A549 (cell line): Measurements from ENCODE around the gene TTC19. TPM values are rescaled to one million over a fixed set of nuclear protein-coding genes. Genes with fewer than 3 reads are reported as not detected.

ENCODE experiments used
- ATAC-seq, 2 experiments: fragments of 200-7000 bp in 1 of 2; fragments of >200 bp in 1 of 2; cut with Nextera tagmentation in 1 of 2; cut with Tn5 transposase in 1 of 2; 3 replicates each; pipeline versions ENCODE4 v1.8.0 to v1.9.1; 2018 to 2020; ENCODE audit warnings: mild to moderate bottlenecking in 1 of 2, moderate library complexity in 1 of 2
- CTCF ChIA-PET: fragments of 300-600 bp; sonication (Branson Sonifier 250); formaldehyde crosslinking; extraction: SDS; loops from one replicate; lab custom pipeline; 2021; ENCODE audit warnings: antibody characterized with exemption, inconsistent platforms; lab: Yijun Ruan, JAX
- POLR2A ChIA-PET: fragments of 350-600 bp; formaldehyde crosslinking; extraction: SDS; loops from one replicate; lab custom pipeline; 2021; ENCODE audit warnings: antibody characterized with exemption, inconsistent platforms; lab: Yijun Ruan, JAX
- DNase-seq, 2 experiments: peaks; one replicate each; pipeline versions ENCODE4 v3.0.0 to v3.0.0-alpha.2; 2011 to 2016; ENCODE audit warnings: low read depth in 1 of 2, low spot score in 1 of 2
- FAIRE-seq: peaks from 2 replicates; lab custom pipeline; 2011; peaks lifted over from hg19 to GRCh38; lab: Jason Lieb, UNC
- H3K27ac ChIP-seq, 2 experiments: fragments of >200 bp; sonication (Bioruptor Twin); formaldehyde crosslinking; 3 replicates each; pipeline ENCODE4 v1.5.1; 2016 to 2017
- H3K4me1 ChIP-seq: fragments of >200 bp; sonication (Bioruptor Twin); formaldehyde crosslinking; 3 replicates; pipeline ENCODE4 v1.6.1; 2016
- H3K4me2 ChIP-seq: fragments of >200 bp; sonication (Bioruptor Twin); formaldehyde crosslinking; 3 replicates; pipeline ENCODE4 v1.6.1; 2016
- H3K4me3 ChIP-seq: fragments of >200 bp; sonication (Bioruptor Twin); formaldehyde crosslinking; 3 replicates; pipeline ENCODE4 v1.5.1; 2016
- H3K9me3 ChIP-seq: fragments of >200 bp; sonication (Bioruptor Twin); formaldehyde crosslinking; 3 replicates; pipeline ENCODE4 v1.6.1; 2016
- ATOH8 ChIP-seq: fragments of 250-450 bp; sonication (Bioruptor Pico); IDR thresholded peaks from 2 replicates; pipeline ENCODE4 v1.5.0; 2020; ENCODE audit warnings: low read depth, mild to moderate bottlenecking, moderate library complexity
- BHLHE40 ChIP-seq: IDR thresholded peaks from 2 replicates; pipeline ENCODE4 v1.6.1; 2012; ENCODE audit warnings: low read depth, low read length, inconsistent platforms
- CHD4 ChIP-seq: fragments of 200-600 bp; sonication (generic); IDR thresholded peaks from 2 replicates; pipeline ENCODE4 v1.6.1; 2016; ENCODE audit warnings: antibody characterized with exemption, mild to moderate bottlenecking, borderline replicate concordance
- CTCF ChIP-seq: fragments of >200 bp; sonication (Bioruptor Twin); formaldehyde crosslinking; IDR thresholded peaks from 3 replicates; pipeline ENCODE4 v1.5.1; 2016
- EP300 ChIP-seq, 2 experiments: fragments of >200 bp; sonication (Bioruptor Twin); formaldehyde crosslinking; IDR thresholded peaks; 2 replicates in 1 of 2; 3 replicates in 1 of 2; pipeline ENCODE4 v1.6.1; 2016 to 2017
- FOSL2 ChIP-seq, 2 experiments: fragments of 450-650 bp in 1 of 2; fragments of >200 bp in 1 of 2; sonication (Bioruptor Twin) in 1 of 2; formaldehyde crosslinking; IDR thresholded peaks; 2 replicates each; pipeline versions ENCODE4 v1.5.0 to v1.6.1; 2016 to 2020; ENCODE audit warnings: mild to moderate bottlenecking in 1 of 2, moderate library complexity in 1 of 2
- FOXS1 ChIP-seq: fragments of 250-450 bp; sonication (Bioruptor Pico); IDR thresholded peaks from 2 replicates; pipeline ENCODE4 v1.5.0; 2020; ENCODE audit warnings: mild to moderate bottlenecking, moderate library complexity
- HES2 ChIP-seq: fragments of >200 bp; sonication (Bioruptor Twin); formaldehyde crosslinking; IDR thresholded peaks from 2 replicates; pipeline ENCODE4 v1.6.1; 2016
- HOXA7 ChIP-seq: fragments of 250-450 bp; sonication (Bioruptor Pico); IDR thresholded peaks from 2 replicates; pipeline ENCODE4 v1.5.0; 2020; ENCODE audit warnings: mild to moderate bottlenecking, moderate library complexity
- JUN ChIP-seq, 2 experiments: fragments of >200 bp; sonication (Bioruptor Twin); formaldehyde crosslinking; IDR thresholded peaks; 2 replicates in 1 of 2; 3 replicates in 1 of 2; pipeline ENCODE4 v1.6.1; 2016 to 2017
- JUNB ChIP-seq: fragments of >200 bp; sonication (Bioruptor Twin); formaldehyde crosslinking; IDR thresholded peaks from 2 replicates; pipeline ENCODE4 v1.6.1; 2016
- KDM1A ChIP-seq: fragments of 200-600 bp; sonication (generic); IDR thresholded peaks from 2 replicates; pipeline ENCODE4 v1.6.1; 2016; ENCODE audit warnings: low read depth, mild to moderate bottlenecking
- MAFK ChIP-seq: fragments of 450-650 bp; IDR thresholded peaks from 2 replicates; pipeline ENCODE4 v1.6.1; 2014; ENCODE audit not compliant: partially characterized antibody
- MAX ChIP-seq: IDR thresholded peaks from 2 replicates; pipeline ENCODE4 v1.6.1; 2012
- MAZ ChIP-seq: fragments of 150-350 bp; IDR thresholded peaks from 2 replicates; pipeline ENCODE4 v1.6.1; 2014; ENCODE audit warnings: antibody characterized with exemption, low read depth, low read length, borderline replicate concordance
- MYC ChIP-seq: IDR thresholded peaks from 2 replicates; pipeline ENCODE4 v1.6.1; 2012; ENCODE audit warnings: mild to moderate bottlenecking, inconsistent platforms, low read length, improper control_type of control experiment, borderline replicate concordance
- NPAS2 ChIP-seq: fragments of 250-450 bp; sonication (Bioruptor Pico); IDR thresholded peaks from 2 replicates; pipeline ENCODE4 v1.8.0; 2022; ENCODE audit warnings: mild to moderate bottlenecking, moderate library complexity, borderline replicate concordance
- NR3C1 ChIP-seq: fragments of >200 bp; sonication (Bioruptor Twin); formaldehyde crosslinking; IDR thresholded peaks from 3 replicates; pipeline ENCODE4 v1.6.1; 2017
- POLR2A ChIP-seq: IDR thresholded peaks from 2 replicates; pipeline ENCODE4 v1.6.1; 2012; ENCODE audit warnings: mild to moderate bottlenecking, low read length
- RAD21 ChIP-seq, 2 experiments: fragments of >200 bp in 1 of 2; sonication (Bioruptor Twin) in 1 of 2; formaldehyde crosslinking in 1 of 2; IDR thresholded peaks in 1 of 2; conservative IDR thresholded peaks in 1 of 2; 2 replicates in 1 of 2; 3 replicates in 1 of 2; pipeline ENCODE4 v1.6.1; 2012 to 2018; ENCODE audit warnings: inconsistent platforms in 1 of 2
- REST ChIP-seq: fragments of 200-600 bp; sonication (generic); IDR thresholded peaks from 2 replicates; pipeline ENCODE4 v1.6.1; 2016; ENCODE audit warnings: antibody characterized with exemption, mild to moderate bottlenecking, moderate library complexity
- RFX5 ChIP-seq: fragments of 450-650 bp; IDR thresholded peaks from 2 replicates; pipeline ENCODE4 v1.7.1; 2014; ENCODE audit warnings: antibody characterized with exemption, mild to moderate bottlenecking, moderate library complexity
- RNF2 ChIP-seq: fragments of 200-600 bp; sonication (generic); IDR thresholded peaks from 2 replicates; pipeline ENCODE4 v1.6.1; 2016; ENCODE audit warnings: low read depth, mild to moderate bottlenecking, antibody characterized with exemption, moderate library complexity, borderline replicate concordance
- SREBF2 ChIP-seq: fragments of 450-650 bp; IDR thresholded peaks from 2 replicates; pipeline ENCODE4 v1.6.1; 2014; ENCODE audit warnings: mild to moderate bottlenecking, moderate library complexity
- TP53 ChIP-seq: fragments of 250-450 bp; sonication (Bioruptor Pico); IDR thresholded peaks from 2 replicates; pipeline ENCODE4 v1.5.0; 2021; ENCODE audit warnings: mild to moderate bottlenecking, moderate library complexity
- ZC3H11A ChIP-seq: fragments of 450-650 bp; IDR thresholded peaks from 2 replicates; pipeline ENCODE4 v1.6.1; 2014; ENCODE audit warnings: antibody characterized with exemption, mild to moderate bottlenecking
- ZSCAN20 ChIP-seq: fragments of 250-450 bp; sonication (Bioruptor Pico); IDR thresholded peaks from 2 replicates; pipeline ENCODE4 v1.8.0; 2022; ENCODE audit warnings: mild to moderate bottlenecking, moderate library complexity
- WGBS: methylation state at CpG from one replicate; pipeline ENCODE4 v1.1.6; 2017; ENCODE audit errors: missing lambda C conversion rate; 5-methylcytosine and 5-hydroxymethylcytosine counted together
- polyA plus RNA-seq, 4 experiments: library from polyadenylated mRNA; depleted of rRNA in 3 of 4; stranded (reverse); fragments of >200 nt; fragmentation: RNase III in 1 of 4; extraction: RNeasy Plus Mini Kit Qiagen cat#74134 plus additional on column Dnase treatment in 1 of 4; gene quantifications; 2 replicates in 3 of 4; 3 replicates in 1 of 4; pipeline ENCODE4 v1.2.3, GENCODE V29; 2011 to 2017

The TTC19 gene
- polyA plus RNA-seq, 2 of the 4 experiments (the other 2 are of a cell fraction), result 16.6 to 30.3 TPM

- no peaks in the 10 kb centered on the region for H3K9me3 ChIP-seq
- no peak for ATAC-seq
- no peak overlapping the region for H3K4me2 ChIP-seq
- FAIRE-seq, result no peak
- DNase-seq, result no peak
- no peak for TF ChIP-seq NR3C1
- TF ChIP-seq HES2, result no peak
- TF ChIP-seq RAD21 (conservative IDR thresholded peaks at IDR 0.05 in 1 of 2, IDR thresholded peaks at IDR 0.05 in 1 of 2), result no peak
- no peak for TF ChIP-seq BHLHE40
- TF ChIP-seq RFX5, result no peak
- no peak for TF ChIP-seq MAX
- no peak for TF ChIP-seq JUN (IDR thresholded peaks at IDR 0.05)
- TF ChIP-seq JUNB, result no peak
- TF ChIP-seq FOXS1 (CRISPR knock-in tag), result no peak
- TF ChIP-seq KDM1A, result no peak
- no peak for TF ChIP-seq NPAS2 (CRISPR knock-in tag)
- TF ChIP-seq MAZ, result no peak
- CTCF ChIA-PET, result interaction anchor here (1.5 kb wide), 1 partner anchor 16 kb away, joined by 3 read pairs; no protein-coding TSS in a partner anchor
- no peak overlapping the region for H3K4me3 ChIP-seq
- no peak overlapping the region for H3K27ac ChIP-seq
- POLR2A ChIA-PET, result interaction anchor here (1.2 kb wide), 1 partner anchor 149 kb away, joined by 3 read pairs; the partner anchor contains the start of gene NCOR1
- no peaks in the 10 kb centered on the region for H3K4me1 ChIP-seq
- 91% methylated on average over 4 of the region's 4 CpGs for WGBS
Measured at GRCh38 chr17:16066125-16066524, 66.5 kb downstream of the TTC19 start.

- Histone ChIP-seq H3K4me2 (no peak overlapping the region), H3K27ac (no peak overlapping the region), H3K4me3 (no peak overlapping the region), H3K4me1 (no peaks in the 10 kb centered on the region), H3K9me3 (no peaks in the 10 kb centered on the region)
- ChIA-PET CTCF (no interaction called here), POLR2A (no interaction called here)
- TF ChIP-seq ZSCAN20, result no peak
- TF ChIP-seq SREBF2, result no peak
- TF ChIP-seq MAZ, result no peak
- TF ChIP-seq CTCF, result no peak
- no peak for TF ChIP-seq ATOH8 (CRISPR knock-in tag)
- no peak for TF ChIP-seq EP300 (IDR thresholded peaks at IDR 0.05)
- no peak for TF ChIP-seq TP53 (CRISPR knock-in tag)
- TF ChIP-seq REST, result no peak
- TF ChIP-seq POLR2A, result no peak
- TF ChIP-seq HES2, result no peak
- TF ChIP-seq JUNB, result no peak
- TF ChIP-seq RNF2, result no peak
- no peak for TF ChIP-seq ZC3H11A
- TF ChIP-seq CHD4, result no peak
- TF ChIP-seq MYC, result no peak
- no peak for TF ChIP-seq MAFK
- TF ChIP-seq HOXA7 (CRISPR knock-in tag), result no peak
- TF ChIP-seq FOSL2 (IDR thresholded peaks at IDR 0.05), result no peak
- no peak for TF ChIP-seq FOSL2 (CRISPR knock-in tag; IDR thresholded peaks at IDR 0.05)
- ATAC-seq, result no peak
- no peak for DNase-seq
- no peak for FAIRE-seq
Measured at GRCh38 chr17:16068323-16068722, 68.7 kb downstream of the TTC19 start.
